NCI-H524 (cell line): ENCODE results near the gene GIPC1.
"Not testable (repeated sequence)": the region's sequence is repeated elsewhere in the genome, so short reads cannot be mapped to it uniquely, and the experiment has no call there.

ENCODE experiments used
- DNase-seq, 2 experiments: peaks; one replicate each; lab custom pipeline; 2025; lab: John Stamatoyannopoulos, UW

Gene GIPC1

DNA sequence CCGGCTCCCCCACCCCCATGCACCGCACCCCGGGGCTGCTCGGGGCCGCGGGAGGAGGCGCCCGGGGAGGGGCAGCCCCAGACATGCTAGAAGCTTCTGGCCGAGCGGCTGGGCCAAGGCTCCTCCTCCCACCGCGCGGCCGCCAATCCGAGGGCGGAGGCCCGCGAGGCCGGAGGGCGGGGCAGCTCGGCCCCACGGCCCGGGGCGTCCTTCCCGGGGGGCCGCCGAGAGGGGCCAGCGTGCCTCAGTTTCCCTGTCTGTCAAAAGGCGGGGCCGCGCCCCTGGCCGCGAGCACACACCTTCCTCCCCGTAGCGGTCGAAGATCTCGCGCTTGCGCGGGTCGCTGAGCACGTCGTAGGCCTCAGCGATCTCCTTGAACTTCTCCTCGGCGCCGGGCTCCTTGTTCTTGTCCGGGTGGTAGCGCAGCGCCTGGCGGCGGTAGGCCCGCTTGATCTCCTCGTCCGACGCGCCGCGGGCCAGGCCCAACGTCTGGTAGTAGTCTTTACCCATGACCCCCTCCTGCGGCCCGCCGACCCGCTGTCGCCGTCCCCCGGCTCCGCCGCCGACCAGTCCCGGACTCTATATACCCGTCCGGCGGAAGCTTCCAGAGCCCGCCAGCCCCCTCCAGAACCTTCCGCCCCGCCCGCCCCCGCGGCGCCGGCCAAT is 22.0 kb upstream of the GIPC1 start, which contains the start of gene DNAJB1:
Gene DNAJB1 (minus strand): TSS at position 558 of the 666 bp plus-strand sequence. CDS start 48 bp downstream, at position 510.
- peak; percentile 10 to 66 for DNase-seq

DNA sequence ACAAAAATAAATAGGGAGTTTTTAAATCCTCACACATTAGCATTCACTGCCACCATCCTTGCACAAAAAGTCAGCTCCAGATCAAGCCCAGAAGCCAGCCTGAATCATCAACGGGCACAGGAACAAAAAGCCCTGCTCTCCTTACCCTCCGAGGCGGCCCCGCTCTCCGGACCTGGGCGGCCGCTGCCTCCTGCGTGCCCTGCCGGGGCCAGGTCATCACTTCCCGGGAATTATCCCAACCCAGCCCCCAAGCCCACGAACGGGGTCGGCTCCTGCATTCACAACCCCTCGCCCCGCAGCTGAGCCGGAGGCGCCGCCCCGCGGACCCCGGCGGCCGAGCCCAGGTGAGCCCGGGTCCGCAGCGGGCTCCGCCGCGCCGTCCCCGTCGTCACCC is 21.5 kb upstream of the GIPC1 start:
- DNase-seq = no peak

DNA sequence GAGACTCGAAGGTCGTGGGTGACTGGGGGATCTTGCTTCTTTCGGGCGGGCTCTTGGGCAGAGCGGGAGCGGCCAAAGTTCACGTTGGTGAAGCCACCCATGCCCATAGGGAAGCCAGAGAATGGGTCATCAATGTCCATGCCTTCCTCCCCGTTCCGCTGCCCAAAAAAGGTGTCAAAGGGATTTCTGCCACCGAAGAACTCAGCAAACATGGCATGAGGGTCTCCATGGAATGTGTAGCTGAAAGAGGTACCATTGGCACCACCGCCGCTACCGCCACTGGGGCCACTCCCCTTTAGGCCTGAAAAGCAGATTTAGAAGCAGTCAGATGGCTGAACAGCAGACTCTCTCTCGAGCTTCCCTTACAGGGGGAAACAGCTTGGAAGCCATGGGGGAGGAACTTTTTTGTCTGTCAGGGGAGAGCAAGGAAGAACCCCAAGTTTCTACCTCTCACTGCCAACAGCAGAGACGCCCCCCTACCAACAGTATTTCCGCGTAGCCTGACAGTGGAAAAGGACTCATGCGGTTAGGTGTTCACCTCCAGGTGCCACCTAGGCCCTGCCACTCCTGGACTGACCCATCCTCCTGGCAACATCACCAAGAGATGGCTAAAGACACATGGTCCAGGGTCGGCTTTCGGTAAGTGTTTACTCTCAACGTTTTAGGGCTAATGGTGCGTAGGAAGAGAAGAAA is 21.0 kb upstream of the GIPC1 start:
- no peak for DNase-seq

DNA sequence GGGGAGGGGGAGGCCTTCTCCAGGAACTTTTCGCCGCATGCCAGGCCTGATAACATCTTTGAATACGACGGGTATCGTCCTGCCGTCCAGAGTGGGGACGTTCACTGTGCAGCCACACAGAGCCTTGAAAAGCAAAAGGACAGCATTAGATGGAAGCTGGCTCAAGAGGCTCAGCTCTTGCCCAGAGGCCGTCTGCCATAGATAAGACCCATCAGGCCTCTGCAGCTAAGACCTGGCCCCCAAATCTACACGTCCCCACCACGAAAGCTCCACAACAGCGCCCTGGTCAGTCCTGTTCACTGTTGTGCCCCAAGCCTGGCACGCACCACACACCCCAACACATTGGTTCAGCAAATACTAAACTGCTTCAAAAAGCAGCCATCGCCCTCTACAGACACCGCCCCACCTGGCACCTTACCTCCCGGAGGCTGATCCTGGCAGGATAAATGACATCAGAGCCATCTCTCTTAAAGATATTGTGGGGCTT is 20.2 kb upstream of the GIPC1 start:
- no peak for DNase-seq

DNA sequence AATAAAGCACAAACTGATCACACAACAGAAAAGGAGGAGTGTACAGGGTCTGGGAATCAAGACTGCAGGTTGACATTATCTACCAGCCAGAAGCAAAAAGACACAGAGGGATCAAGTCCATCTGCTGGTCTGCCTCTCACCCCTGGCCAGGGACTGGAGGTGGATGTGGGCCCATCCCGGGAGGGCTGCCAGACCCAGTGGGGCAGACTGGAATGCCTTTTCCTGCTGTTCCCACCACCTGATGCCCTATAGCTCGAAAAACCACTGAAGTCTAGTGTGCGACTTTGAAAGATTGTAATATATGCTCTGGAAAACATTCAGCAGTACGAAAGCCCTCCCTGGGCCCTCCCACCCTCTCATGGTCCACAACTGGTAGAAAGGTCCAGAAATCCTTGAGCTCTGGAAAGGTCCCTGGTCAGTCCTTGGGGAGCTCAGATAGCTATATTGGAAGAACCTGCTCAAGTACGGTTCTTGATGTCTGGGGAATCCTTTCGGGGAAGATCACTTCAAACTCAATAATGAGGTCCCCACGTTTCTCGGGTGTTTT is 19.6 kb upstream of the GIPC1 start:
- DNase-seq = no peak

DNA sequence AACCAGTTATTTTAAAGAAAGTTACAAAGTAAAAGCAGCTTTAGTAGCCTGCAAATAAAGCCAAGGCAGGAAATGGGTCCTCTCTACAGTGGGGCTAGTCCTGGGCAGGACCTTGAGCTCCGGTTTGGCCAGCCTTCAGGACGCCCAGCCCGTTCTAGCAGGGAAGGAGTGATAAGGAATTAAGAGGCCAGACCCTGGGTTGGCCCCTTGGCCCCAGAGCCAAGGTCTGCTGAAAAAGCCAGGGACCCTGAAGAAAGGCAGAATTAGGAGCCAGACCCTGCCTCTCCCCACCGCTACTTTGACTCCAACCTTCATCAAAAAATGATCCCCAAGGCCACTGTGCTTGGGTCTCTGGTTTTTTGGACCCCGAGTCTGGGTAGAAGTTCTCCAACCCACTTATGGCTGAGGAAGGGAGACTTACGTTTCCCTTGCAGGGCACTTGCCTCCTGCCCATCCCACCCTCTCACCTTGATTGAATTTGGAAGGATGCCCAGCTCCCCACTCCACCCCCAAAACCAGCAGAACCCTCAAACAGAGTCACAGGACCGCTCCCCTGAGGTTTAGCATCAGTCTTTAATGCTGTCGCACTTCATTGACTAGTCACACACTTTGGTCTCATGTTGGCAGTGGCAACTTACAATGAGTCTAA is 18.4 kb upstream of the GIPC1 start:
- no peak for DNase-seq

DNA sequence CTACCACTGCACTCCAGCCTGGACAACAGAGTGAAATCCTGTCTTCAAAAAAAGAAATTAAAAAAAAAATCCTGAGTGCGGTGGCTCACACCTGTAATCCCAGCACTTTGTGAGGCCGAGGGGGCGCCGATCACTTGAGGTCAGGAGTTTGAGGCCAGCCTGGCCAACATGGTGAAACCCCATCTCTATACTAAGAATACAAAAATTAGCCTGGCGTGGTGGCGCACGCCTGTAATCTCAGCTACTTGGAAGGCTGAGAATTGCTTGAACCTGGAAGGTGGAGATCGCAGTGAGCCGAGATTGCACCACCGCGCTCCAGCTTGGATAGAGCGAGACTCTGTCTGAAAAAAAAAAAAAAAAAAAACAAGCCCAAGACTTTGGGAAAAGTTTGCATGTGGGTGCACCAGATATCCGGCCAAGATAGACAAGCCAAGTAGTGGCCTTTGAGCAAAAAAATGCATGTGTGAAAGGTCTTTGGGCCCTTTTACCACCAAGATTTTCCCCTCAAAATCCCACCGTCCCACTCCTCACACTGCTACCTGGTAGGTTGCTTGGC is 16.6 kb upstream of the GIPC1 start:
- DNase-seq = no peak

DNA sequence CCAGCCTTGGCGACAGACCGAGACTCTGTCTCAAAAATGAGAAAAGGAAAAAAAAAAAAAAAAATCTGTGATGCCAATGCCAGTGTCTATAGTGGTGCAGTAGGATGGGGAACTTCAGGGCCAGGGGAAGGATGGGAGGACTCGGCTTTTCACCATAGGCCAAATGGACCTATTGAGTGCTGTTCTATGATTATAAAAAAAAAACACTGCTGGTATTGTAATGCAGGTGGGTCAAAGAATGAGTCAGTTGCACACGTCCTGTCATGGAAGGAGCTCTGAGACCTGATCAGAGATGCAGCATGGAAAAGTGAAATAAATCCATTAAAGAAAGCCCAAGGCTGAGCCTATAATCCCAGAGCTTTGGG is 15.3 kb upstream of the GIPC1 start:
- no peak for DNase-seq

DNA sequence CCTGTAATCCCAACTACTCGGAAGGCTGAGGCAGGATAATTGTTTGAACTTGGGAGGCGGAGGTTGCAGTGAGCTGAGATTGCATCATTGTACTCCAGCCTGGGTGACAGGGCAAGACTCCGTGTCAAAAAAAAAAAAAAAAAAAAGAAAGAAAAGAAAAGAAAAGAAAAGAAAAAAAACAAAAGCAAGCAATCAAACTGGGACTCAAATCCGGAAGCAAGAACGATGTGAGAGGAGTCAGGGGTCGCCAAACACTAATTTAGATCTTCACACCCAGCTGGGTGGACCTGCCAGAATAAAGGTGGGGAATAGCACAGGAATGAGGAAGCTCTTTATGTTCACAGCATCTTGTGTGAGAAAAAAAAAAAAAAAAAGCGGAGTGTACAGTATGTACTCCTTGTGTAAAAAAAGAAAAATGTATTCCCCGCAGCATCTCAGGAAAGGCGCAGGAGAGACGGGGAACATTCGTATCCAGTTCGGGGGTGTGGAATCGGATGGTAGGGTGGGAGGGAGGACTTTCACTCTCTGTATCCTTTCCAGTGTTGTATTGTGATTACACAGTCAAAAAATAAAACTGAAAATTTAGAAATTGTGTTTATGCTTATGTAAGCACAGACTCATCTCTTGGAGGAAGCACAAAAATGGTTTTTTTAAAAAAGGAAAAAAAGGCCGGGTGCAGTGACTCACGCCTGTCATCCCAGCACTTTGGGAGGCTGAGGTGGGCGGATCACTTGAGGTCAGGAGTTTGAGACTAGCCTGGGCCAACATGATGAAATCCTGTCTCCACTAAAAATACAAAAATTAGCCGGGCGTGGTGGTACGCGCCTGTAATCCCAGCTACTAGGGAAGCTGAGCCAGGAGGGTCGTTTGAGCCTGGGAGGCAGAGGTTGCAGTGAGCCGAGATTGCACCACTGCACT is 14.6 kb upstream of the GIPC1 start:
- DNase-seq = no peak

DNA sequence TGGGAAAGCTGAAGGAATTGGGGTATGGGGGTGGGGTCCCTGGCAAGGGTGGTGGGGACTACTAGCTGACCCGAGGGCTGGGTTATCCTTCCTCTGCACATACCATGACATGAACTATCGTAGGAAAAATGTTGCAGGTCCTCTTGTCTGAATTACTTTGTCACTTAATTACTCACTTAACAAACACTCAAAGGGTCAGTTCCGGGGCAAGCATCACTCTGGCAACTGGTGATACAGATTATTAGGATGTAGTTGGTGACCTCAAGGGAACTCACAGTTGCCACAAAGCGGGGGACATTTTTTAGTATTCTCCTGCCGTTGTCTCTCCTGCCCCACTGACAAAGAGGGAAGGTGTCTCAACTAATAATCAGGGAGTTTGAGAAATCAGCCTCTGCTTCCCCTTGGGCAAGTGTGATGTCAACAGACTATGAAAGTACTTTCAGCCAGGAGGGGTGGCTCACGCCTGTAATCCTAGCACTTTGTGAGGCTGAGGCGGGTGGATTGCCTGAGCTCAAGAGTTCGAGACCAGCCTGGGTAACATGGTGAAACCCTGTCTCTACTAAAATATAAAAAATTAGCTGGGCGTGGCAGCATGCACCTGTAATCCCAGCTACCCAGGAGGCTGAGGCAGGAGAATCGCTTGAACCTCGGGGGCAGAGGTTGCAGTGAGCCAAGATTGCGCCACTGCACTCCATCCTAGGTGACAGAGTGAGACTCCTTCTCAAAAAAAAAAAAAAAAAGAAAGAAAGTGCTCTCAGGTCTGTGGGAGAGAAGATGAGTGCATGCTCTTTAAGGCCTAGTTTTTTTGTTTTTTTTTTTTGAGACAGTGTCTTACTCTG is 12.0 kb upstream of the GIPC1 start:
- no peak for DNase-seq

DNA sequence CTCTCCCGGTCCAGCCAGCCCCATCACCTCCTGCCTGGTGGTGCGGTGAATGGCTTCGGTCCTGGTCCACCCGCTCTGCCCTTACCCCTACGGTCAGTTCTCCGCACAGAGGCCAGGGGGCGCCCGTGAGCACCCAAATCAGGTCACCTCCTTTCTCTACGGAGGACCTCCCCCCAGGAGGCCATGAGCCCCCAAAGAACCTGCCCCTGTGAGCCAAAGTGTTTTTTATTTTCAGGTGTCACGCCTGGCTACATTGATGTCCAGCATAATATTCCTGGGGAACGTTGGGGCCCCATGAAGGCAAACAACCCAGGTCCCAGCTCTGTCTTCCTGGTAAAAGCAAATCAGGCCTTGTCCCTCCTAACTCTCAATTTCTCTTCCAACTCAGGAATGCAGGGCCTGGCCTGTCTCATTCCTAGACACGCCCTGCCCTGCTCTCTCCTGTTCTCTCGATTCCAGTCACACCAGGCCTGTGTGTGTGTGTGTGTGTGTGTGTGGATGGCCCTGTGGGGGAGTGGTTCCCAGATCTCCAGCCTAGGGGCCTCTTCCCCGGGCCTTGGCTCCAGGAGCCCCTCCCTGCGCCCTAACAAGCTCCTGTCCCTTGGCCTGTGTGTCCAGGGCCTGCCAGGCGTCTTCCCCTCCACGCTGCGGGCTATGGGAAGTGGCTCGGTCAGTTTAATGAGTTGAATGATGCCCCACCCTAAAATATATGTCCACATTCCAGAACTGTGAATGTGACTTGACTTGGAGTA is 9.7 kb upstream of the GIPC1 start:
- DNase-seq = peak; percentile 13 to 28

DNA sequence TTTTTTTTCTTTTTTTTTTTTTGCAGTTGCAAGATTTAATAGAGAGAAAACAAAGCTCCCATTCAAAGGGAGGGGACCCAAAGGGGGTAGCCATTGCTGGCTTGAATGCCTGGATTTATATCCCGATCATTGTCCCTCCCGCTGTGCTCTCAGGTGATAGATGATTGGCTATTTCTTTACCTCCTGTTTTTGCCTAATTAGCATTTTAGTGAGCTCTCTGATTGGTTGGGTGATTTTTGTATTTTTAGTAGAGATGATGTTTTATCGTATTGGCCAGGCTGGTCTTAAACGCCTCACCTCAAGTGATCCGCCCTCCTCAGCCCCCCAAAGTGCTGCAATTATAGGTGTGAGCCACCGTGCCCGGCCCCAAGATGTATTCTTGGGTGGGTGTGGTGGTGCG is 8.6 kb upstream of the GIPC1 start:
- not testable (repeated sequence) for DNase-seq

DNA sequence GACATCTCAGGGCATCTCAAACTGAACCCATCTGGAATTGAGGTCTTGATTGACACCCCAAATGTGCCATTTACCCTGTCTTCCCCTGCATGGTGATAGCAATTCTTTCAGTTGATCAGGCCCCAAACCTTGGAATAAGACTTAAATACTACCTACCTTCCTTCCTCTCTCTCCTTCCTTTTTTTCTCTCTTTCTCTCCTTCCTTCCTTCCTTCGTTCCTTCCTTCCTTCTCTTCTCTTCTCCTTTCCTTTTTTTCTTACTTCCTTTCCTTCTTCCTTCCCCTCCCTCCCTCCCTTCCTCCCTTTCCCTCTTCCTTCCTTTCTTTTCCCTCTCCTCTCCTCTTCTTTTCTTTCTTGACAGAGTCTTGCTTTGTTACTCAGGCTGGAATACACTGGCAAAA is 7.4 kb upstream of the GIPC1 start:
- no peak for DNase-seq

DNA sequence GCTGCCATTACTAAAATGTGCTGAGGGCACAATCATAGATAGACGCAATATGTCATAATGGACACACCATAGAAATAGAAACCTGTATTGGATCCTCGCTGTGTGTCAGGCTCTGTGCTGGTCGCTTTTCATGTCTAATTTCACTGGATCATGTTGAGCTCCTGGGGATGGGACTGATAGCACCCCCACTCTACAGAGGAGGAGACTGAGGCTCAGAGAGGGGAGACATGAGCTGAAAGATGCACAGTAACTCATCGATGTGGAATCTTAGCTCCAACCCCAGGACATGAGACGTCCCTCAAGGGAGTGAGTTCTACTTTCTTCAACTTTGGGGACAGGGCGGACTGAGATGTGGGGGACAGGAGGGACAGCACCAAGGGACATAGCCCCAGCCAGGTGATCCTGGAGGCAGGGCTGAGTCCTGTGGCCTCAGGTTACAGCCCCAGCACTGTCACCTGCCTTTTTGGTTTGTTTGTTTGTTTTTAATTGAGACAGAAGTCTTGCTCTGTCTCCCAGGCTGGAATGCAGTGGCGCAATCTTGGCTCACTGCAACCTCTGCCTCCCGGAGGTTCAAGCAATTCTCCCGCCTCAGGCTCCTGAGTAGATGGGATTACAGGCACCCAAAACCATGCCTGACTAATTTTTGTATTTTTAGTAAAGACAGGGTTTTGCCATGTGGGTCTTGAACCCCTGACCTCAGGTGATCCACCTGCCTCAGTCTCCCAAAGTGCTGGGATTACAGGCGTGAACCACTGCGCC is 6.6 kb upstream of the GIPC1 start:
- no peak for DNase-seq

DNA sequence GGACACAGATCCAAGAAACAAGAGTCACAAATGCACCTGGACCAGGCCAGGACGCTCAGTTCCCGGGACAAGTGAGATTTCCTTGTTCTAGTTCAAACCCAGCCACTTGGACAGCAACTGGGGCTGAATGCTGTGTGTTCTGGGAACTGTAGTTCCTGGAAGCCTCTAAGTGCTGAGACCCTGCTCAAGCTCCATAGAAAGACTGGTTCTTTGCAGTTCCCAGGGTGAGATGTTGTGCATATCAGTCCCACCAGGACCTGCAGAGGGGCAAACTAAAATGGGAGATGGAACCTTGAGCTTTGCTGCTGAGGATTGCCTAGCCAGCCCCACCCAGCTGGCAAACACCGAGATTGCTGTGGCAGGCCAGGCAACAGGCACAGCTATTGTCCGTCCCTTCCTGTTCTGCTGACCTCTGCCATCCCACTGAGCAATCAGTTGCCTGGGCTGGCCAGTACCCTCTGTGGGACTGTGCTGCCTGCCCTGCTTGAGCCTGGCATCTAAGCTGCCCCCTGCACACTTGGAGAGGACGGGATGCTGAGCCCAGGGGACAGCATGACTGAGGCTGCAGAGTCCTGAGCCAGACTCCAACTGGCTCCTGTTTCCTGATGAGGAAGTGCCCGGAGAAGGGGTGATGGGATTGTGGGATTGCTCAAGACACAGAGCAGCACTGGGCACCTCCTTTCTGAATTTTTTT is 1.4 kb upstream of the GIPC1 start:
- peak in 1 of 2 experiments; percentile 37 for DNase-seq

DNA sequence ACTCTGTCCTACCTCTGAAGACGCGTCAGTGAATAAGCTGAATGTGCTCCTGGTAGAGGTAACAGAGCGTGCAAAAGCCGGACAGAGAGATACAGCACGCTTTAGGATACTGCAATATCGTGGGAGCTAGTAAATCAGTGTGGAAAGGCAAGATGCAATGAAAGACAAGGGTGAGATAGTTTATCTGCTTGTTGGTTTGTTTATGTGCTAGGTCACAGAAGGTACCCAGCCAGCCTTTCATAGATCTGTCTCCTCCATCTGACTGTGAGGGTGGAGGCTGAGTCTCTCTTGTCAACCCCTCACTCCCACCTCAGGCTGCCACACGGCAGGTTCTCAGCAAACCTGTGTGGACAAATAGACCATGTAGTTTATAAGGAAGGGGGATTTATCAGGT is 904 bp upstream of the GIPC1 start:
- no peak for DNase-seq

DNA sequence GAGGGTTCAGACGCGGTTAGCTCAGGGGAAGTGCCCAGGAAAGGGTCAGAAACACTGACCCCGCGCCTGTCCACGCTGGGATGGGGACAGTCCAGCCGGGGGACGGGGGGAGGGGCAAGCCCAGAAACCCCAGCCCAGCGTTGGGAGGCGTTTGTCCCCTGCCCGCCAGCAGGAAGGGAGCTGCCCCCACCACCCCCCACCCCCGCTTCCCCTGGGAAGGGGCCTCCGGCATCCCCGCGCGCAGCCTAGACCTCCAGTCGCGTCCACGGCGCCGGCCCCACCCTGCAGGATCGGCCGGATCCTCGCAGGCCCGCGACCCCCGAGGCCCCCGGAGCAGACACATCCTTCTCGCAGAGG is 277 bp downstream of the GIPC1 start:
- DNase-seq = no peak

DNA sequence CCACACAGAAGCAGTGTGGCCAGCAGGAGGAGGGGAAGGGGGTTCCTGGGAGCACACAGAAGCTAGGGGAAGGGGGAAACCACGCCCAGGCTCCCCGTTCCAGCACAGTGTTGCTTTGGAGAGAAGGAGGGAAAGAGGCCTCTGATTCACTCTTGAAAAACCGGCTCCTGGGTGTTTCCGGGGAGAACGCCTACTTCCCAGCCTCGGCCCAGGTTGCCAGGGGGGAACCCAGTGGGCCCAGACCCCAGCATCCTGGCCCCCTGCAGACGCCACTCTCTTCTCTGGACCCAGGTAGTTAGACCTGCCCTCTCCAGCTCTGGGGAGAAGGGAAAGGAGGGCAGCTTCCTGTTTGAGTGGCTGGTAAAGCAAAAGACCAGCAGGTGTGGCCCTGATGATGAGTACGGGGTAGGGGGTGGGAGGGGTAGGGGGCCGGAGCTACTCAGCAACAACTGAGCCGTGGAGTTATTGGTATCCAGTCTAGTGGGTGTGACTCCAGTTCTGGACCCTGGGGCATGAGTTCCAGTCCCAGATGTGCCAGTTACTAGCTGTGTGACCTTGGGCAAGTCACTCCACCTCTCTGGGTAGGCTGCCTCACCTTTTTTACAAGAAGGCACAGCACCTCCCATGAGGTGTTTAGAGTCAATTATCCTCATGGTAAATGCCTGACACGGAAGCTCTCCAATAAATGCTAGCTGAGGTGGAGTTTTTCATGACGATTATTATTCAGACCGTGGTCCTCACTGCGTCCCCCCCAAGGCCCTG is 836 bp downstream of the GIPC1 start:
- DNase-seq = no peak
